AG09319 (cell line): ENCODE data around the gene PCCA.

Source experiments
- DNase-seq: peaks from one replicate; pipeline ENCODE4 v3.0.0-alpha.2; 2010; ENCODE audit warnings: low read depth; ENCODE audit errors: extremely low read depth
- TF ChIP-seq, protein P1 (sequence below): IDR thresholded peaks from 2 replicates; pipeline ENCODE4 v1.5.1; 2011; ENCODE audit warnings: low read depth, mild to moderate bottlenecking, inconsistent platforms, low read length, moderate library complexity

The PCCA gene

DNA sequence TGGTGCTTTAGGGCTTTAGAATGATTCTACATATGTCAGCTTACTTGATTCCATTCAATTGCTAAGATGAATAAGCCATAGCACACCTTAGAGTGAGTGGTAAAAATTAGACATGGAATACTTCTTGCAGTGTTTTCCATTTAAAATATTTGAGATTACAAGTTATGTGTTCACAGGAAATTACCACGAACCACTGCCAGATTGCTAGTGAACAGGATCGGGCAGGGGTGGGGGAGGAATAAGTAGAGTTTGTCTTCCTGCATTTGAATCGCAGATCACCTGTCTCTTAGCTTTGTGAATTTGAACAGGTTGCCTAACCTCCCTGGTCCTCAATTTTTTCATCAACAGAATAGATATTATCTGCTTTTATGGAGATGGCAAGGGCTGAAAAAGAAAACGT, 375.1 kb downstream of the PCCA start:
- TF ChIP-seq, protein P1, sequence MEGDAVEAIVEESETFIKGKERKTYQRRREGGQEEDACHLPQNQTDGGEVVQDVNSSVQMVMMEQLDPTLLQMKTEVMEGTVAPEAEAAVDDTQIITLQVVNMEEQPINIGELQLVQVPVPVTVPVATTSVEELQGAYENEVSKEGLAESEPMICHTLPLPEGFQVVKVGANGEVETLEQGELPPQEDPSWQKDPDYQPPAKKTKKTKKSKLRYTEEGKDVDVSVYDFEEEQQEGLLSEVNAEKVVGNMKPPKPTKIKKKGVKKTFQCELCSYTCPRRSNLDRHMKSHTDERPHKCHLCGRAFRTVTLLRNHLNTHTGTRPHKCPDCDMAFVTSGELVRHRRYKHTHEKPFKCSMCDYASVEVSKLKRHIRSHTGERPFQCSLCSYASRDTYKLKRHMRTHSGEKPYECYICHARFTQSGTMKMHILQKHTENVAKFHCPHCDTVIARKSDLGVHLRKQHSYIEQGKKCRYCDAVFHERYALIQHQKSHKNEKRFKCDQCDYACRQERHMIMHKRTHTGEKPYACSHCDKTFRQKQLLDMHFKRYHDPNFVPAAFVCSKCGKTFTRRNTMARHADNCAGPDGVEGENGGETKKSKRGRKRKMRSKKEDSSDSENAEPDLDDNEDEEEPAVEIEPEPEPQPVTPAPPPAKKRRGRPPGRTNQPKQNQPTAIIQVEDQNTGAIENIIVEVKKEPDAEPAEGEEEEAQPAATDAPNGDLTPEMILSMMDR, result no peak
- DNase-seq, result no peak

DNA sequence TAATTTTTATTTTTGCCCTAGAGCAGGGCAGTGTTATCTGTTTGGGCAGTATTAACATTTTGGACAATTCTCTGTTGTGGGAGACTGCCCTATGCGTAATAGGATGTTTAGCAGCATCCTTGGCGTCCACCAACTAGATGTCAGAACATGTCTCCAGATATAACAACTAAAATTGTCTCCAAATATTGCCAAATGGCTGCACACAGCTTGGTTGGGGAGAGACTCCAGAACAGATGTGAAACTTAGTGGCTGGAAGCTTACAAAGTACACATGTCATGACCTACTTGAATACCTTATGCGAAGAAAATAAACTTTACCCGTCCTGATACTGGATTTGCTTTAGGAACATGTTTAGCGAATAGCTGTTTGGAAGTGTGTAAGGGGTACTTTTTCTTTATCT, 376.7 kb downstream of the PCCA start:
- no peak for DNase-seq
- TF ChIP-seq, protein P1, result no peak

DNA sequence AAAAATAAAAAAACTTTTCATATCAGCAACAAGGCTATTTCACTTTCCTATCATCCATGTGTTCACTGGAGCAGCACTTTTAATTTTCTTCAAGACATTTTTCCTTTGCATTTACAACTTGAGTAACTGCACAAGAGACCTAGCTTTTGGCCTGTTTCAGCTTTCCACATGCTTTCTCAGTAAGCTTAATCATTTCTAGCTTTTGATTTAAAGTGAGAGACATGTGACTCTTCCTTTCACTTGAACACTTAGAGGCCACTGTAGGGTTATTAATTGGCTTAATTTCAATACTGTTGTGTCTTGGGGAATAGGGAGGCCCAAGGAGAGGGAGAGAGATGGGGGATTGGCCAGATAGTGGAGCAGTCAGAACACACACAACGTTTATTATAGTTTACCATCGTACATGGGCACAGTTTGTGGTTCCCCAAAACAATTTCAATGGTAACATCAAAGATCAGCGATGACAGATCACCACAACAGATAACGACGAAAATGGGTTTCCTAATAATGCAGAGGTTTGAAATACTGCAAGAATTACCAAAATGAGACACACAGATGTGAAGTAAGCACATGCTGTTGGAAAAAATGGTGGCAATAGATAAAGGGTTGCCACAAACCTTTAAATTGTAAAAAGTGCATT, 382.1 kb downstream of the PCCA start:
- TF ChIP-seq, protein P1, result no peak
- DNase-seq, result no peak

DNA sequence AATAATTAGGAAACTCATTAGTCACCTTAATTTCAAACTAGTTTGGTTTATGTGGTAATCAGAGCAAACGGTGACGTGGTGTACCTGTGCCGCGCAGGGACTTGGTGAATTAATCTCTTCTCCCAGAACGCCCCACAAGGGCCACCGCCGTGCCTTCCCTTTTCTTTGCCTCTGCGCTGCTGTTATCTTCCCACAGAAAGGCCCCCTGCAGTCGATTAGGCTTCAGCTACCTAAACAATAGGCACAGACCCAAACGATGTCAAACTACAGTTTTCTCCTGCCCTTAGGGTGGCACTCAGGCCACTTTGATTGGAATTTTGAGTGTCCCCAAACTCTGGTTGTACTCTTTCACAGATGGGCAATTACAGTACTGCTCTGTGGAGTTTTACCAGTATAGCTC, 384.2 kb downstream of the PCCA start:
- no peak for DNase-seq

GRCh38 chr13:100473501-100474044, 384.7 kb downstream of the PCCA start:
- TF ChIP-seq, protein P1, result no peak
- DNase-seq, result no peak

More for the DNA sequence above, 384.2 kb downstream of the PCCA start:
- TF ChIP-seq, protein P1, result no peak

DNA sequence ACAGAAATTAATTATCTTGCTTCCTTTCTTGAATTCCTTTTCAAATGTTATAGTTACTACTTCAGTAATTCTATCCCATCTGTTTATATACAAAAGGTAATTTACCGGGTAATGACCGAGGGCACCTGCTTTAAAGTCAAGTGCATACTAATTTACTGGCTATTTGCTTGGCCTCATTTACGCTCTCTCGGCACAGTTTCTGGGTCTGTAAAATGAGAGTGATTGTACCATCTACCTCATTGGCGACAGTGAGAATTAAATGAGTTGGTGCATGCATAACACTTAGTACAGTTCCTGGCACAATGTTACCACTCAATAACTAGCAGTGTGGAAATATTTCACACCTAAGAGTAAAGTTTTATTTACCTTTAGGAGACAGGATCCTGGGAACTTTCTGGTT, 388.1 kb downstream of the PCCA start:
- no peak for DNase-seq
- TF ChIP-seq, protein P1, result no peak

- DNase-seq, result no peak
- TF ChIP-seq, protein P1, result no peak
These were observed 389.4 kb downstream of the PCCA start for GRCh38 chr13:100478107-100478809.
